HG02623 (cell line): ENCODE measurements around the gene KCNK16.
"Not testable (repeated sequence)": the region's sequence is repeated elsewhere in the genome, so short reads cannot be mapped to it uniquely, and the experiment has no call there.

Source experiments
- ATAC-seq: cut with Tn5 transposase; IDR thresholded peaks from one replicate; pipeline ENCODE4 v1.9.1; 2021; ENCODE audit warnings: moderate library complexity; ENCODE audit not compliant: unreplicated experiment

The KCNK16 gene

DNA sequence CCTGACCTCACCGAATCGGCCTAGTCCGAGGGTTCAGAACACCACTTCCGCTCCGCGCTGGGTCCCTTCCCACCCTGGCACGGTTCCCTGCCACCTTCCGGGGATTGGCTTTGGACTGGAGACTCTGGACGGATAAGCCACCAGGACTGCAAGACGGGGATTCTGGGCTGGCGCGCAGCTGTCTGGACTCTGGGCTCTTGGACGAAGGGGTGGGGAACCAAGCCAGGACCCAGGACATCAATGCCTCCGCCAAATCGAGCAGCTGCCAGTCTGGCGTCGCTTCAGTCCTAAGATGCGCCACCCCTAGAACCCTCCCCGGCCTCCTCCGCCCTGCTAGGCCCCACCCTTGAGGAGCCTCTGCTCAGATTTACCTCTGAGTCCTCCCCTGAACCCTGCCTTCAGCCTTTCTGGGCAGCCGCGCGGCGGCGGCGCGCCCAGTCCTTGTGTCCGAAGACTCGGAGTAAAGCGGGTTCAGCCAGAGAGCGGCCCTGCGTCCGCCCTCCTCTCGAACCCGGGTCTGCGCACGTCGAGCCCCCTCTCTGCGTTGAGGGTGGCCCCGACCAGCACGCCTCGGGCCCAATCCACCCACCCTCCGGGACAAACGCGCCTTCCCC, 9.5 kb downstream of the KCNK16 start:
- ATAC-seq, result no peak

DNA sequence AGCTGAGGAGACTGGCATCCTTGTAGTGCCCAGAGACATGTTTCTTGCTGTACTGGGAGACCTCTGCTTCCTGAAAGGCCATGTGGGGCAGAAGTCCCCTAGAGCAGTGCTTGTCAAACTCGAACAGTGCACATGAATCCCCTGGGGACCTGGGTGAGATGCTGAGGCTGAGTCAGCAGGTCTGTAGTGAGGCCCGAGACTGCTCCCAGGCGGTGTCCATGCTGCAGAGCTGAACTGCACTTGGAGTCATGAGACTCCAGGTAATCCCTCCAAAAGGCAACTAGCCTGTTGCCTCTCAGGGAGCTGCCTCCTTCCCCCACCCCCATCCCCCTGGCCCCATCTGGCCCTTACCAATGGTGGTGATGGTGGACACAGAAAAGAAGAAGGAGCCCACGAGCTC, 12.0 kb downstream of the KCNK16 start:
- ATAC-seq, result no peak

- ATAC-seq, result no peak
Measured at GRCh38 chr6:39309942-39310531, 12.5 kb downstream of the KCNK16 start.

DNA sequence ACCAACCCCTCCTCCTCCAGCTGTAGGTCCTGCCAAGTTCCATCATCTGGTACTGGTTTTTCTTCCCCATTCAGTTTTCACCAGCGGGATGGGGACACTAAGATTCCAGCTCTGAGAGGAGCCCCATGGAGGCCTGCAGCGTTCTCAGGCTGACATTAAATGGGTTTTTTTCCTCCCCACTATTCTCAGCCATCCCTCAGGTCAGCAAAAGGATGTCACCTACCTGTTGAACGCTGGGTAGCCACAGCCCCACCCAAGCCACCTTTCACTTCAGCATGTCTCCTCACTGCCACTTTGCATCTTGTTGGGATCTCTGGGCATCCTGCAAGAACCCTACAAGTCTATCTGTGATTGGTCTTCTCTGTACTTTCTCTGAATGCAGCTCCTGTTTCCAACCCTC, 15.0 kb downstream of the KCNK16 start:
- no peak for ATAC-seq

- no peak for ATAC-seq
Measured at GRCh38 chr6:39304951-39305350, 17.6 kb downstream of the KCNK16 start.

DNA sequence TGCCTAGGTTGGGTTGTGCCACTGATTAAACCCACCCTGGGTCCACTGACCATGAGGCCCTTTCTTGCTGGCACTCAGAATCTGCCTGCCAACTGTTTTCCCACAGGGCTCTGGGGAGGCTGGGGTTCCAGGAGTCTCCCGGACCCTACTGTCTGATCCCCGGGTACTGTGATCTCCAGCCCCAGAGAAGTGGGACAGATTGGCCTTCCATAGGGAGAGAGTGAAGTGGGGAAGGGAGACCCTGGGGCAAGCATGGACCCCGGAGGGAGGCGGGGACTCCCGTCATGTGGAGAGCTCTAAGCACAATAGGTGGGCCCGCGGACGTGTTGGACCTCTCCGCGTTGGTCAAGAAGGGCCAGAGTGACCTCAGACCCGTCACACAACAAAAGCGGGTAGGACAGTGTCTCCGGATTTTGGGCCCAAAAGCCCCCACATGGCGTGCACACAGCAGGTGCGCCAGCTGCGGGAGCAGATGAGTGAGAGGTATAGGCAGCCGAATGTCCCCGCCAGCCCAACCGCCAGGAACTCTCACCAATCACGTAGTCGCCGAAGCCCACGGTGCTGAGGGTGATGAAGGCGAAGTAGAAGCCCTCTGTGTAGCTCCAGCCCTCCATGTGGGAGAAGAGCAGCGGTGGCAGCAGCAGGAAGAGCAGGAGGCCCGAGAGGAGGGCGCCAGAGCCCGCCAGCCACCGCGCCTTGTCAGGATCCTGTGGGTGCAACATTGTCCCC, 18.9 kb downstream of the KCNK16 start:
- ATAC-seq, result no peak

DNA sequence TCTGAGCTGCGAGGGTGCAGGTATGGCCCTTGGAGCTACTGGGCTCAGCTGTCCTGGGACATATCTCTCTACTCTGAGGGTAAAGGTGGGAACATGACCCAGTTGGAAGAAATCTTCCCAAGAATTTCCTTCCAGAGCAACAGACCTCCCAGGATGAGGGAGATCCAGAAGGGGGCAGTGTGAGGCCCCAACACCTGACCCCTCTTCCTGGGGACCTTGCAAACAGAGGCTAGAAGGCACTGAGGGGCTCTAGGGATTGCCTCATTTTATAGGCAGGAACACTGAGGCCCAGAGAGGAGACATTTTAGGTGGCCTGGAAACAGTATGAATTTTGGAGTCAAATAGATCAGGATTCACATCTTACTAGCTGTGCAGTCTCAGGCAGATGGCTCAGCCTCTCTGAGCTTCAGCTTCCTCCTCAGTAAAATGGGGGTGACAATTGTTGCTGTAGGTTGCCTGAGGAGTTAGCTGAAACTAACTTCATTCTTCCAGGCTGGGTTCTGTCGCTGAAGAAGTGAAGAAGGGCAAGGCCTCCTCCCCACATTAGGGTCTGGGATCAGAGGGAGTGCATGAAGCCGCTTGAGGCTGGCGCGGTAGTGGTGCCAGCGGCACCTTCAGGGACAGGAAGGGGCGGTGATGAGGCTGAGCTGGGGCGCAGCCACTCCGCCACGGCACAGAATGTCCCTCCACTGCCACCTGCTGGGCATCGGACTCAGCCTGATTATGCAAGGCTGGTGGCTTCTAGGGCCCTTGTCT, 19.7 kb downstream of the KCNK16 start:
- peak; percentile 88 for ATAC-seq

- no peak for ATAC-seq
Measured at GRCh38 chr6:39302011-39302410, 20.5 kb downstream of the KCNK16 start.

- no peak for ATAC-seq
Measured at GRCh38 chr6:39301606-39302005, 20.9 kb downstream of the KCNK16 start.

- ATAC-seq, result no peak
Measured at GRCh38 chr6:39300739-39301138, 21.8 kb downstream of the KCNK16 start.

DNA sequence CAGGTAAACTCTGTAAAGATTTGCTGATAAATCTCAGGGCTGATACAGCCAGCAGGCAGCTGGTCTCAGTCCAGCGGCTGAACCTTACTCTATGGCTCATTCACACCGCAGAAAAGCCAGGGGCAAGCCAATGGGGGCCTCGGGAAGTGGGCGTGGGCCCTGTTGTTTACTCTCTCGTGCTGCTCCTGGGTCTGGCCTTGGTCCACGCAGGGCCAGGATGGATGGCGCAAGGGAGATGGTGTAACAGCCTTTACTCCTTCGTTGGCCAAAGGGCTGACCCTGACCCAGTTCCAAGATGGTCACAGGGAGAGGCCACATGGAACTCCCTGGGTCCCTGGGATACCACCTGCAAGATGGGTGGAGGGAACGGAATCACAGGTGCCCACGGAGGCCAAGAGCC, 24.4 kb downstream of the KCNK16 start:
- ATAC-seq, result no peak

DNA sequence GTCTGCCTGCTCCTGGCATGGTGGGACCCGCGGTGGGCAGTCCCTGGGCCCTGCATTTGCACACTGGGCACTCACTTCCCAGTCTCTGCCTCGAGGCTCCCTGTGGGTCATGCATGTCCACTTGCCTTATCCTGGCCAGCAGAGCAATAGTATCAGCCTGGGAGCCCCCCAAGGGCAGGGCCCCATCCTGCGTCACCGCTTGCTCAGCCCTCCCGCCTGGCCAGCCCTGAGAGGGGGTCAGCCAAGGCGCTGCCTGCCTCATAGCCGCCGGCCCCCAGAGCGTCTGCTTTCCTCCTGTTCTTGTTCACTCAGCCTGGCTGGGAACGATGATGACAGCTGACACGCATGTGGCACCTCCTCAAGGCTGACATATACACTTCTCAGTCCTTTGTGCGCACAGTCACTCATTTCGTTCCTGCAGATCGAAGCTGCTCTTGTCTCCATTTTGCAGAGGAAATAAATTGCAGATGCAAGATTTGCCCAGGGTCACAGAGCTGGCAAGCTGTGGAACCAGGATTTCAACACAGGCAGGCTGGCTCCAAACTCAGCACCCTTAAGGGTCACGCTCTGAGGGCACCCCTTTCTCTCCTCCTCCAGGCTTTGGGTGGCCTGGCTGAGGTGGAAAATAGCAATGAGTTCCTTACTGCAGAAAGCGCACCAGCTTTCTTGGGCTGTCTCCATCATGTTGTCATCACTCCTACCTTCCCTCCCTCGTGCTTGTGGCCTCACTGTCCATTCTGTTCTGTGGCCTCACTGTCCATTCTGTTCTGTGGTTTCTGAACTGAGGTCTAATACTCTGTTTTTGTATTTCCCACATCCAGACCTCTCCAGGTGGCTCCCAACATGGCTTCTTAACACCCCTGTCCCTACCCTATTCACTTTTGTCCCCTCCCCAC, 25.5 kb downstream of the KCNK16 start:
- no peak for ATAC-seq

- ATAC-seq, result no peak
Measured at GRCh38 chr6:39295611-39296011, 26.9 kb downstream of the KCNK16 start.

- no peak for ATAC-seq
Measured at GRCh38 chr6:39294899-39295298, 27.6 kb downstream of the KCNK16 start.

DNA sequence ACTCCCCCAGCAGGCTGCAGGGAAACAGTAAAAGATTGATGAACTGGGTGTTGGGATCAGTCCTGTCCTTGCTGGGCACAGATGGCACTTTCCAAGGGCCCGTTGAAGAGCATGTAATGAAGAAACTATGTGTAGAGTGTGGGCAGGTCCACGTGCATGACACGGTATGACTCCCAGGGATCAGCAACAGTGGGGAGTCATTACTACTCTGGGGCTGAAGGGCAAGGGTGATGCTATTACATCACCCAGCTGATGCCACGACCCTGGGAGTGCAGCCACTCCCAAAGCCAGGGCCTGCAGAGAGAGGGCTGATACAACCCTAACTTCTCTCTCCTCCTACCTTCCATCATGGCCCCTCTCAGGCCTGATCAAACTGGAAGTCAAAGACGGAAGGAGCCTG, 28.4 kb downstream of the KCNK16 start:
- no peak for ATAC-seq

DNA sequence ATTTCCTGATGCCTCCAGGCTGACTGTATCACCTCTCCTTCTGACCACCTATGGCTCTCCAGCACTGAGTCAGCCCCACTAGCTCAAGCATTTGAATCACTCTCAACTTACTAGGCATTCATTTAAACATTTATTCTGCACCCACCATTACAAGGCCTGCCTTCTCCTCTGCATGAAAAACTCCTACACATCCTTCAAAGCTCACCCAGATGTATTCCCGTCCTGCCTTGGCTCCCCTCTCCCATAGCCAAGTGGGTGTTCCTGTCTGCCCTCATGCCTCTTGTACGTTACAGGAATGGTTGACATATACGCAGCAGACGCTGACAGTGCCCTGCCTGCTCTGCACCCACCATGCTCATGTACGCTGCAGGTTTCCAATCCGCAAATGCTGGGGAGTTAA, 29.9 kb downstream of the KCNK16 start:
- no peak for ATAC-seq

GRCh38 chr6:39289490-39289889, 33.0 kb downstream of the KCNK16 start:
- ATAC-seq, result no peak

DNA sequence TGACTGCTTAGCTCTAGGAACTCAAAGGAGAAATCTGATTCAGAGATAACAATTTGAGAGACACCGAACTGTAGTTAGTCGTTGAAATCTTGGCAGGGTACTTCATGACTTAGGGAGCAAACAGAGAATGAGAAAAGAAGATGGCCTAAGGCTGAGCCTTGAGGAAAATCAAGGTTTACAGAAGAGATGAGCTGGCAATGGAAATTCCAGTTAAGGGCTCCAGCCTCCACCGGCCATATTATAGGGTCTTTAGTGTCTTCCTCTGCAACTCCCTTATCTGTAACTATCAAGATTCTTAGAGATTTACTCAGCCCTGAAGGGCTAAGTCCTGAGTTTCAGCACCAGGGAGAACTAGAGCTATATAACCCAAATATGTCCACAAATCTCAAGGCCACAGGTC, 34.9 kb downstream of the KCNK16 start:
- ATAC-seq, result no peak

GRCh38 chr6:39286596-39286995, 35.9 kb downstream of the KCNK16 start:
- not testable (repeated sequence) for ATAC-seq

DNA sequence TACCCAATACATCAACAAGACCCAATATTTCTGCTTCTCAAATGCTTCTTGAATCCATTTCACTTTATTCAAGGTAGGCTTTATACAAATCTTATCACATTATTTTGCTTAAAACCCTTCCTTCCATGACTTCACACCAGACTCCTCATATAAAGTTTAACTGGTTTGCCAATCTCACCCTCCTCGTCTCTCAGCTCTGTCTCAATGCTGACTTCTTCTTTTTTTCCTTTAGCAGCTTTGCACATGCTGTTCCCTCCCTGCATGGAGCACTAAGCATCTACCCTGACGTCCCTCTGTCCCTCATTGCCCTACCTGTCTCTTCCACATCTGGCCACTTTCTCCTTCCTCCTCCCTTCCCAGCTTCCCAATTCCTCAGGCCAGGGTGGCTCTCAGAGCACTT, 39.7 kb downstream of the KCNK16 start:
- no peak for ATAC-seq
